CD4-positive, alpha-beta memory T cell (primary cell): Measurements from ENCODE around the gene MLLT3. TPM values are rescaled to one million over a fixed set of nuclear protein-coding genes. Genes with fewer than 3 reads are reported as not detected.

ENCODE experiments used
- CTCF ChIA-PET: fragments of 350-600 bp; sonication (Branson Sonifier 250); formaldehyde crosslinking; loops from one replicate; lab custom pipeline; 2021; ENCODE audit warnings: inconsistent platforms; ENCODE audit not compliant: partially characterized antibody; lab: Charles Lee
- POLR2A ChIA-PET: fragments of 350-600 bp; sonication (Branson Sonifier 250); formaldehyde crosslinking; loops from one replicate; lab custom pipeline; 2021; ENCODE audit not compliant: partially characterized antibody; lab: Charles Lee
- DNase-seq, 5 donors: peaks; one replicate each; pipeline versions ENCODE4 v3.0.0 to v3.0.0-alpha.2; 2020 to 2022; ENCODE audit warnings: mixed read lengths in 1 of 5
- H3K27ac ChIP-seq: one replicate; pipeline ENCODE4 v1.7.0; 2013; ENCODE audit warnings: low read depth, low read length
- H3K27me3 ChIP-seq: 2 replicates; pipeline ENCODE4 v1.7.0; 2013; ENCODE audit warnings: mild to moderate bottlenecking, low read length, moderate library complexity; ENCODE audit not compliant: insufficient read depth
- H3K36me3 ChIP-seq: 2 replicates; pipeline ENCODE4 v1.7.0; 2013; ENCODE audit warnings: mild to moderate bottlenecking, low read length, moderate library complexity; ENCODE audit not compliant: insufficient read depth
- H3K4me1 ChIP-seq: 2 replicates; pipeline ENCODE4 v1.7.0; 2013; ENCODE audit warnings: mild to moderate bottlenecking, low read length, moderate library complexity; ENCODE audit not compliant: insufficient read depth
- H3K4me3 ChIP-seq, 2 donors: one replicate each; pipeline ENCODE4 v1.7.0; 2013; ENCODE audit warnings: low read length in 2 of 2, mild to moderate bottlenecking in 1 of 2
- H3K9me3 ChIP-seq, 2 donors: one replicate each; pipeline ENCODE4 v1.7.0; 2013; ENCODE audit warnings: low read length in 2 of 2, control low read depth in 1 of 2; ENCODE audit not compliant: control insufficient read depth in 1 of 2
- H3K27ac Mint-ChIP-seq, 7 donors: one replicate each; pipeline ENCODE4 v1.8.0; 2020 to 2021; ENCODE audit warnings: mixed read lengths in 7 of 7, mild to moderate bottlenecking in 6 of 7, inconsistent platforms in 3 of 7, moderate library complexity in 3 of 7
- H3K27me3 Mint-ChIP-seq, 2 donors: one replicate each; pipeline ENCODE4 v1.8.0; 2020 to 2021; ENCODE audit warnings: mixed read lengths in 2 of 2
- H3K36me3 Mint-ChIP-seq, 2 donors: one replicate each; pipeline ENCODE4 v1.8.0; 2020 to 2021; ENCODE audit warnings: mixed read lengths in 2 of 2, inconsistent platforms in 1 of 2, mild to moderate bottlenecking in 1 of 2
- H3K4me1 Mint-ChIP-seq, 4 donors: one replicate each; pipeline ENCODE4 v1.8.0; 2020 to 2021; ENCODE audit warnings: mixed read lengths in 4 of 4, mild to moderate bottlenecking in 1 of 4
- H3K4me3 Mint-ChIP-seq, 8 donors: one replicate each; pipeline ENCODE4 v1.8.0; 2020 to 2021; ENCODE audit warnings: mixed read lengths in 8 of 8, mild to moderate bottlenecking in 7 of 8, moderate library complexity in 6 of 8, inconsistent platforms in 3 of 8
- H3K9me3 Mint-ChIP-seq, 8 donors: one replicate each; pipeline ENCODE4 v1.8.0; 2020 to 2021; ENCODE audit warnings: mixed read lengths in 8 of 8, mild to moderate bottlenecking in 5 of 8, inconsistent platforms in 3 of 8, moderate library complexity in 1 of 8
- intact Hi-C: fragments of 100-400 bp; cut with micrococcal nuclease; formaldehyde crosslinking; loops from one replicate; pipeline ENCODE4 v1.15.1; 2023
- polyA plus RNA-seq, 2 donors: library from polyadenylated mRNA; unstranded; fragments of 300-500 nt; fragmentation: Illumina TruSeq; gene quantifications; one replicate each; pipeline ENCODE4 v1.2.3, GENCODE V29; 2021
- total RNA-seq, 2 experiments: library from RNA; stranded (reverse); gene quantifications; one replicate each; pipeline ENCODE4 v1.2.3, GENCODE V29; 2021

The MLLT3 gene
- total RNA-seq, result 10 to 100 TPM; 52.5 to 54.4 TPM
- polyA plus RNA-seq, result 10 to 100 TPM; 20.7 to 32.5 TPM

GRCh38 chr9:20622330-20623020, at the start of gene MLLT3:
Gene MLLT3 (minus strand): TSS chr9:20622499.
- Histone ChIP-seq H3K9me3 (no peaks in the 10 kb centered on the region), H3K27me3 (no peaks in the 10 kb centered on the region), H3K36me3 (no peaks in the 10 kb centered on the region), H3K4me1 (peaks cover 42% of the 10 kb centered on the region), H3K27ac (peak within 1 kb of the TSS; percentile 69), H3K4me3 (peak within 1 kb of the TSS; percentile 68 to 93)
- Mint-ChIP-seq H3K4me3 (peak within 1 kb of the TSS; percentile 95 to 100 (median 99)), H3K27me3 (peaks cover 0 to 2% of the 10 kb centered on the region in 2 donors), H3K4me1 (peaks cover 35 to 71% (median 40%) of the 10 kb centered on the region in 4 donors), H3K9me3 (peaks cover 0 to 3% (median 0%) of the 10 kb centered on the region in 8 donors), H3K36me3 (peaks cover 0 to 30% of the 10 kb centered on the region in 2 donors), H3K27ac (peak within 1 kb of the TSS; percentile 96 to 99 (median 98))
- peak; percentile 95 to 97 (median 97) for DNase-seq
- POLR2A ChIA-PET, result interaction anchor here (0.7 to 2.4 kb wide), 34 partner anchors 7 to 713 kb away, joined by 3 to 61 read pairs (median 4); partner anchors contain the start of genes FOCAD, HACD4 and KLHL9
- CTCF ChIA-PET, result interaction anchor here (0.8 to 2.0 kb wide), 13 partner anchors 9 to 697 kb away, joined by 3 to 15 read pairs (median 4); partner anchors contain the start of gene FOCAD
- intact Hi-C loops, result loop anchor here (1.0 to 10.0 kb wide), 13 partner anchors 18 to 1574 kb away; partner anchors contain the start of genes FOCAD, HACD4, KLHL9 and RPS6

GRCh38 chr9:20671635-20672034, 49.3 kb upstream of the MLLT3 start:
- H3K27me3 Mint-ChIP-seq, result no peaks in the 10 kb centered on the region
- H3K4me1 Mint-ChIP-seq, result no peaks in the 10 kb centered on the region
- no peak for DNase-seq
- CTCF ChIA-PET, result interaction anchor here (1.2 kb wide), 1 partner anchor 12 kb away, joined by 3 read pairs; the partner anchor contains the start of gene FOCAD
- H3K4me3 Mint-ChIP-seq, result no peak overlapping the region
- Histone ChIP-seq H3K36me3 (no peaks in the 10 kb centered on the region), H3K27ac (no peak overlapping the region), H3K4me1 (no peaks in the 10 kb centered on the region), H3K27me3 (no peaks in the 10 kb centered on the region), H3K4me3 (no peak overlapping the region), H3K9me3 (no peaks in the 10 kb centered on the region)
- intact Hi-C loops, result no loop called here
- H3K36me3 Mint-ChIP-seq, result peaks cover 0 to 7% of the 10 kb centered on the region in 2 donors
- no peaks in the 10 kb centered on the region for H3K9me3 Mint-ChIP-seq
- H3K27ac Mint-ChIP-seq, result no peak overlapping the region
- POLR2A ChIA-PET, result interaction anchor here (0.7 kb wide), 1 partner anchor 207 kb away, joined by 3 read pairs; no protein-coding TSS in a partner anchor

- no peak for DNase-seq
- Mint-ChIP-seq H3K4me3 (no peak overlapping the region), H3K27me3 (peaks cover 0 to 1% of the 10 kb centered on the region in 2 donors), H3K4me1 (no peaks in the 10 kb centered on the region), H3K36me3 (peaks cover 0 to 7% of the 10 kb centered on the region in 2 donors), H3K9me3 (no peaks in the 10 kb centered on the region), H3K27ac (peak overlapping the region in 1 of 7 donors; percentile 53)
- ChIA-PET CTCF (no interaction called here), POLR2A (no interaction called here)
- no peaks in the 10 kb centered on the region for H3K36me3 ChIP-seq
- no peak overlapping the region for H3K4me3 ChIP-seq
- H3K9me3 ChIP-seq, result no peaks in the 10 kb centered on the region
- H3K27me3 ChIP-seq, result no peaks in the 10 kb centered on the region
- H3K4me1 ChIP-seq, result no peaks in the 10 kb centered on the region
- intact Hi-C loops, result no loop called here
- H3K27ac ChIP-seq, result no peak overlapping the region
Measured at GRCh38 chr9:20670395-20670794, 48.1 kb upstream of the MLLT3 start.

GRCh38 chr9:20664501-20664900, 42.2 kb upstream of the MLLT3 start:
- Mint-ChIP-seq H3K27me3 (peaks cover 0 to 1% of the 10 kb centered on the region in 2 donors), H3K9me3 (no peaks in the 10 kb centered on the region), H3K4me3 (no peak overlapping the region), H3K4me1 (peaks cover 3 to 7% (median 6%) of the 10 kb centered on the region in 4 donors), H3K36me3 (no peaks in the 10 kb centered on the region), H3K27ac (no peak overlapping the region)
- intact Hi-C loops, result no loop called here
- POLR2A ChIA-PET, result interaction anchor here (0.5 kb wide), 1 partner anchor 10 kb away, joined by 4 read pairs; no protein-coding TSS in a partner anchor
- H3K4me3 ChIP-seq, result no peak overlapping the region
- no peaks in the 10 kb centered on the region for H3K36me3 ChIP-seq
- H3K27ac ChIP-seq, result no peak overlapping the region
- no peaks in the 10 kb centered on the region for H3K9me3 ChIP-seq
- CTCF ChIA-PET, result no interaction called here
- H3K27me3 ChIP-seq, result no peaks in the 10 kb centered on the region
- DNase-seq, result no peak
- peaks cover 28% of the 10 kb centered on the region for H3K4me1 ChIP-seq

GRCh38 chr9:20663133-20663532, 40.8 kb upstream of the MLLT3 start:
- H3K9me3 Mint-ChIP-seq, result no peaks in the 10 kb centered on the region
- Histone ChIP-seq H3K4me3 (no peak overlapping the region), H3K36me3 (no peaks in the 10 kb centered on the region), H3K4me1 (peaks cover 36% of the 10 kb centered on the region), H3K27me3 (no peaks in the 10 kb centered on the region), H3K9me3 (no peaks in the 10 kb centered on the region), H3K27ac (no peak overlapping the region)
- H3K27me3 Mint-ChIP-seq, result peaks cover 0 to 1% of the 10 kb centered on the region in 2 donors
- intact Hi-C loops, result no loop called here
- peaks cover 0 to 4% of the 10 kb centered on the region in 2 donors for H3K36me3 Mint-ChIP-seq
- peaks cover 3 to 7% (median 6%) of the 10 kb centered on the region in 4 donors for H3K4me1 Mint-ChIP-seq
- H3K4me3 Mint-ChIP-seq, result no peak overlapping the region
- ChIA-PET POLR2A (no interaction called here), CTCF (no interaction called here)
- no peak overlapping the region for H3K27ac Mint-ChIP-seq
- DNase-seq, result no peak

- no peaks in the 10 kb centered on the region for H3K36me3 ChIP-seq
- H3K4me1 Mint-ChIP-seq, result peaks cover 3 to 7% (median 6%) of the 10 kb centered on the region in 4 donors
- no peaks in the 10 kb centered on the region for H3K9me3 Mint-ChIP-seq
- H3K4me3 Mint-ChIP-seq, result peak overlapping the region in 1 of 8 donors; percentile 40
- no peak for DNase-seq
- ChIA-PET CTCF (no interaction called here), POLR2A (no interaction called here)
- no peak overlapping the region for H3K27ac Mint-ChIP-seq
- H3K4me1 ChIP-seq, result peaks cover 36% of the 10 kb centered on the region
- H3K27ac ChIP-seq, result no peak overlapping the region
- H3K36me3 Mint-ChIP-seq, result peaks cover 0 to 4% of the 10 kb centered on the region in 2 donors
- no peaks in the 10 kb centered on the region for H3K9me3 ChIP-seq
- intact Hi-C loops, result no loop called here
- H3K4me3 ChIP-seq, result no peak overlapping the region
- no peaks in the 10 kb centered on the region for H3K27me3 ChIP-seq
- H3K27me3 Mint-ChIP-seq, result peaks cover 0 to 1% of the 10 kb centered on the region in 2 donors
Measured at GRCh38 chr9:20662156-20662555, 39.9 kb upstream of the MLLT3 start.

- CTCF ChIA-PET, result no interaction called here
- Histone ChIP-seq H3K4me1 (peaks cover 36% of the 10 kb centered on the region), H3K4me3 (no peak overlapping the region), H3K9me3 (no peaks in the 10 kb centered on the region), H3K36me3 (no peaks in the 10 kb centered on the region), H3K27ac (no peak overlapping the region), H3K27me3 (no peaks in the 10 kb centered on the region)
- peaks cover 0 to 1% of the 10 kb centered on the region in 2 donors for H3K27me3 Mint-ChIP-seq
- no peak for DNase-seq
- H3K9me3 Mint-ChIP-seq, result no peaks in the 10 kb centered on the region
- peaks cover 0 to 4% of the 10 kb centered on the region in 2 donors for H3K36me3 Mint-ChIP-seq
- POLR2A ChIA-PET, result interaction anchor here (1.8 kb wide), 1 partner anchor 37 kb away, joined by 16 read pairs; the partner anchor contains the start of gene MLLT3
- no peak overlapping the region for H3K4me3 Mint-ChIP-seq
- H3K4me1 Mint-ChIP-seq, result peaks cover 7 to 11% (median 8%) of the 10 kb centered on the region in 4 donors
- intact Hi-C loops, result loop anchor here (2.0 kb wide), 1 partner anchor 37 kb away; the partner anchor contains the start of gene MLLT3
- no peak overlapping the region for H3K27ac Mint-ChIP-seq
Measured at GRCh38 chr9:20659474-20659967, 37.2 kb upstream of the MLLT3 start.
